ENCODE results near the gene SPATA46. TPM values are rescaled to one million over a fixed set of nuclear protein-coding genes. Genes with fewer than 3 reads are reported as not detected.

The SPATA46 gene
- not detected in 2 replicates for total RNA-seq

DNA sequence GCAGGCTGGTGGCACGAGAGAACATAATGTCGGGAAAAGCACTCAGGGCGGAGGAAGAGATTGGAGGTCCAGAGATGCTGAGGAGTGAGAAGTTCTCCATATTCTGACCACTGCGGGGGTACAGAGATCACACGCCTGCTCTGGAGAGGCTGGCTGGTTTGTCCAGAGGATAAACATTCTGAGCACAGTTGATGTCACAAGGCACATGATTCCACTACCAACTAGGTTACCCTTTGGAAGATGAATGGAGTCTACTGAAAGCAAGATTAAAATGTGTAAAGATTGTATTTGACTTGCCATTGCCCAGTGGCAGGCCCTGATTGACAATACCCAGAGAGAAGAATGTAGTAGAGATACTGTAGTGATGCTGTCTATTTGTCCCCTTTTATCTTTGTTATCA is at the start of gene SPATA46:
Gene SPATA46 (minus strand): TSS at position 164 of the 400 bp plus-strand sequence. CDS start 64 bp downstream, at position 100.

GRCh38 chr1:162412002-162412401 is 35.3 kb upstream of the SPATA46 start, which contains the start of gene SH2D1B:
SH2D1B (minus strand) TSS chr1:162412136; CDS start chr1:162412016, 120 bp downstream.

GRCh38 chr1:162381383-162381782 is 4.7 kb upstream of the SPATA46 start, which contains the start of gene C1orf226:
C1orf226 (plus strand) TSS chr1:162381728; CDS start chr1:162381902, 174 bp downstream.

Other genes with a start within 250 kb of the SPATA46 start
- gene C1orf226, start 4.9 kb upstream of the SPATA46 start, total RNA-seq = under 0.01 TPM in 2 replicates
- gene SH2D1B, start 35.3 kb upstream of the SPATA46 start, total RNA-seq = not detected in 2 replicates
- gene UHMK1, start 121.0 kb upstream of the SPATA46 start, total RNA-seq = 50.1 and 58.8 TPM in 2 replicates
- gene UAP1, start 184.9 kb upstream of the SPATA46 start, total RNA-seq = 38.0 and 54.1 TPM in 2 replicates